Measurements from ENCODE around the gene AIP.
"Not testable (repeated sequence)": the region's sequence is repeated elsewhere in the genome, so short reads cannot be mapped to it uniquely, and the experiment has no call there.

Gene AIP

DNA sequence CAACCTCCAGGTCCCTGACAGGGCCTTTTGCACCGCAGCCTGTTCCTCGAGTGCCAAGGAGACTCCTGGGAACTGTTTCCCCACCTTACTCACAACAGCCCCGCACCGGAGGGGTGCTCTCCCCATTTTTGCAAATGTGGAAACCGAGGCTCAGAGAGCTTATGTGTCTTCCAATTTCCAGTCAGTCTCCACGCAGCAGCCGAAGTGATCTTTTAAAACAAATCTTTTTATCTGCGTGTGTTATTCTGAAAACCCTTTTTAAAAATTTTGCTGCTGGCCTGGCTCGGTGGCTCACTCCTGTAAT, 13.4 kb upstream of the AIP start:
- Histone ChIP-seq H3K4me2 (peak overlapping the region; percentile 89 to 97 (median 91)), H3K4me3 (peak overlapping the region; percentile 73 to 91 (median 84)), H3K36me3 (no peaks in the 10 kb centered on the region), H3K9me3 (replicated peaks in 1 of 11) (no peaks in the 10 kb centered on the region), H3K9ac (peak overlapping the region; percentile 71 to 84 (median 77)), H3K4me1 (peaks cover 40 to 62% (median 51%) of the 10 kb centered on the region in 10 experiments), H3K27ac (peak overlapping the region in 10 of 11 experiments; percentile 47 to 79 (median 72); a peak in 19 of 22 replicates), H3K27me3 (no peaks in the 10 kb centered on the region), H4K20me1 (no peaks in the 10 kb centered on the region)
- no peak for TF ChIP-seq Cebpa-rat (IDR thresholded peaks at IDR 0.05)

DNA sequence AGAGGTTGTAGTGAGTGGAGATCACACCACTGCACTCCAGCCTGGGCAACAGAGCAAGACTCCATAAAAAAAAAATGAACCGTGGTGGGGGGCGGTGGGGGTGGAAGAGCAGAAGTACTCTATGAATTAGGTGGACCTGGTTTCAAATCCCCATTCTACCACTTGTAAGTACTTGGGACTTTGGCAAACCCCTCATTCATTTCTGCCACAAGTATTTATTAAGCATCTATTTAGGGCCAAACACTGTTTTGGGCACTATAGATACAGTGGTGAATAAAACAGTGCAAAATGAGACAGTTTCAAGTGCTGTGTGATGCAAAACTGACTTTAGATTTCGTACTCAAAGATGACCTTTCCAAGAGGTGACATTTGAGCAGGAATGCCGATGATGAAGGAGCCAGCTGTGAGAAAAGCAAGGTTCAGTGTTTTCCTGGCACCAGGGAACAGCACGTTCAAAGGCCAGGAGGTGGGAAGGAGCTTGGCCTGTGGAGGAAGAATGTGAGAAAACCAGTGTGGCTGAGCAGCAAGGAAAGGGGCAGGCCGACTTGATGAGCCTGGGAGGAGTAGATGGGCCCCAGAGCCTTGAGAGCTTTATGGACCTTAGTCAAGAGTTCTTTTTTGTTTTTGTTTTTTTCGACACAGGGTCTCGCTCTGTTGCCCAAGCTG, 12.4 kb upstream of the AIP start:
- Histone ChIP-seq H3K27me3 (no peaks in the 10 kb centered on the region), H3K4me1 (peaks cover 34 to 54% (median 45%) of the 10 kb centered on the region in 10 experiments), H3K9me3 (replicated peaks in 1 of 11) (0 out of 22 replicates have a peak, but pooled peaks cover 0 to under 1% (median 0%) of the 10 kb centered on the region in 11 experiments), H3K4me2 (peak overlapping the region in 3 of 11 experiments; percentile 6 to 95 (median 90); a peak in 3 of 22 replicates), H3K9ac (no peak overlapping the region; a peak in 1 of 22 replicates), H4K20me1 (no peaks in the 10 kb centered on the region), H3K27ac (no peak overlapping the region), H3K36me3 (no peaks in the 10 kb centered on the region), H3K4me3 (no peak overlapping the region)
- no peak for TF ChIP-seq Cebpa-rat (IDR thresholded peaks at IDR 0.05)

DNA sequence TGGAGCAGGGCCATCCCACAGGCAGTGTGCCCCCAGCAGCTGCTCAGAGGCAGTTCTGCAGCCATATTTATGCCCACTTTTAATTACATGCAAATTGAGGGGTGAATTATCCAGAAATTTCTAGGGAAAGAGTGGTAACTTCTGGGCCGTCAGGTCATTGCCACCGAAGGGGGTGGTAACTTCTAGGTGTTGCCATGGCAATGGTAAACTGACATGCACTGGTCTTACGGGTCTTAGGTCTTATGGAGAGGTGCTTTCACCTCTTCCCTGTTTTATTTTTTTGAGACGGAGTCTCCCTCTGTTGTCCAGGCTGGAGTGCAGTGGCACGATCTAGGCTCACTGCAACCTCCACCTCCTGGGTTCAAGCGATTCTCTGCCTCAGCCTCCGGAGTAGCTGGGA, 9.9 kb upstream of the AIP start:
- Histone ChIP-seq H3K27me3 (no peaks in the 10 kb centered on the region), H3K9me3 (replicated peaks in 1 of 11) (peaks cover 0 to 18% (median 7%) of the 10 kb centered on the region in 11 experiments; a peak in 12 of 22 replicates), H3K36me3 (no peaks in the 10 kb centered on the region), H3K9ac (no peak overlapping the region), H3K27ac (no peak overlapping the region), H3K4me2 (no peak overlapping the region), H4K20me1 (no peaks in the 10 kb centered on the region), H3K4me3 (no peak overlapping the region), H3K4me1 (peaks cover 14 to 31% (median 21%) of the 10 kb centered on the region in 10 experiments)
- TF ChIP-seq Cebpa-rat (IDR thresholded peaks at IDR 0.05) = no peak

DNA sequence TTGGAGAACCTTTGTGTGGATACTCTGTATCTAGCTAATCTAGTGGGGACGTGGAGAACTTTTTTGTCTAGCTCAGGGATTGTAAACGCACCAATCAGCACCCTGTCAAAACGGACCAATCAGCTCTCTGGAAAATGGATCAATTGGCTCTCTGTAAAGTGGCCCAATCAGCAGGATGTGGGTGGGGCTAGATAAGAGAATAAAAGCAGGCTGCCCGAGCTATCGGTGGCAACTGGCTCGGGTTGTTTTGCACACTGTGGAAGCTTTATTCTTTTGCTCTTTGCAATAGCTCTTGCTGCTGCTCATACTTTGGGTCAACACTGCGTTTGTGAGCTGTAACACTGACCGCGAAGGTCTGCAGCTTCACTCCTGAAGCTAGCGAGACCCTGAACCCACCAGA, 6.1 kb upstream of the AIP start:
- H3K27ac ChIP-seq, H4K20me1 ChIP-seq, H3K9ac ChIP-seq, H3K36me3 ChIP-seq, H3K4me3 ChIP-seq, H3K27me3 ChIP-seq, H3K4me2 ChIP-seq: not testable (repeated sequence)
- Histone ChIP-seq H3K9me3 (replicated peaks in 1 of 11) (peaks cover 0 to 22% (median 7%) of the 10 kb centered on the region in 11 experiments; a peak in 12 of 22 replicates), H3K4me1 (peaks cover under 1 to 12% (median 3%) of the 10 kb centered on the region in 10 experiments; a peak in 17 of 20 replicates)

DNA sequence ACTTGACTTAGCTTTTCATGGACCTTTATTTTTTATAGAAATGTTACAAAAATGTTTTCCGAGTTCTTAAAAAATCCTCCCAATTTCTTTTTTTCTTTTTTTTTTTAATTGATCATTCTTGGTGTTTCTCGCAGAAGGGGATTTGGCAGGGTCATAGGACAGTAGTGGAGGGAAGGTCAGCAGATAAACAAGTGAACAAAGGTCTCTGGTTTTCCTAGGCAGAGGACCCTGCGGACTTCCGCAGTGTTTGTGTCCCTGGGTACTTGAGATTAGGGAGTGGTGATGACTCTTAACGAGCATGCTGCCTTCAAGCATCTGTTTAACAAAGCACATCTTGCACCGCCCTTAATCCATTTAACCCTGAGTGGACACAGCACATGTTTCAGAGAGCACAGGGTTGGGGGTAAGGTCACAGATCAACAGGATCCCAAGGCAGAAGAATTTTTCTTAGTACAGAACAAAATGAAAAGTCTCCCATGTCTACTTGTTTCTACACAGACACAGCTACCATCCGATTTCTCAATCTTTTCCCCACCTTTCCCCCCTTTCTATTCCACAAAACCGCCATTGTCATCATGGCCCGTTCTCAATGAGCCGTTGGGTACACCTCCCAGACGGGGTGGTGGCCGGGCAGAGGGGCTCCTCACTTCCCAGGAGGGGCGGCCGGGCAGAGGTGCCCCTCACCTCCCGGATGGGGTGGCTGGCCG, 5.3 kb upstream of the AIP start:
- H3K9ac ChIP-seq, H3K27me3 ChIP-seq, H3K4me3 ChIP-seq, H4K20me1 ChIP-seq, H3K27ac ChIP-seq, H3K4me2 ChIP-seq, H3K36me3 ChIP-seq: not testable (repeated sequence)
- H3K4me1 ChIP-seq = peaks cover 9 to 19% (median 10%) of the 10 kb centered on the region in 10 experiments
- H3K9me3 ChIP-seq (replicated peaks in 1 of 11) = peaks cover 0 to 22% (median 7%) of the 10 kb centered on the region in 11 experiments; a peak in 12 of 22 replicates

DNA sequence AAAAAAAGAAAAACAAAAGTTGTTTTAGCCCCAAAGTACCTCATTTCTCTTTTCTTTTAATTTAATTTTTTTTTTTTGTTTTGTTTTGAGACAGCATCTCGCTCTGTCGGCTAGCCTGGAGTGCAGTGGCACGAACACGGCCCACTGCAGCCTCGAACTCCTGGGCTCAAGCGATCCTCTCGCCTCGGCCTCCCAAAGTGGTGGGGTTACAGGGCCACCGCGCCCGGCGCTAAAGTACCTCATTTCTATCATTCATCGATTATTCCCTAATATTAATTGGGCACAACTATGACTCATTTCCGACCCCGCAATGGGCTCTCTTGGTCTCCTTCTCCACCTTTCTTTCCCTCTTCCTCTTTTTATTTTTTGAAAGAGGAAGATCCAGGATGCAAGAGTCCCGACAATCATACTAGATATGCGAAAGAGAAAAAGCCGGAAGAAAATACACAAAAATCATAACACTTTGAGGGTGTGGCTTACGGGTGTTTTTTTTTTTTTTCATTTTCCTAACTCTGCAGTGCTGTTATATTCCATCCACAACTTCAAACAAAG, 475 bp upstream of the AIP start:
- Histone ChIP-seq H3K4me3 (peak overlapping the region; percentile 60 to 78 (median 67)), H3K4me1 (peaks cover 44 to 51% (median 48%) of the 10 kb centered on the region in 10 experiments), H3K36me3 (peaks cover 8 to 15% (median 11%) of the 10 kb centered on the region in 11 experiments), H3K4me2 (peak overlapping the region; percentile 67 to 99 (median 95)), H3K9me3 (replicated peaks in 1 of 11) (0 out of 22 replicates have a peak, but pooled peaks cover 0 to 6% (median 0%) of the 10 kb centered on the region in 11 experiments), H3K9ac (peak overlapping the region; percentile 79 to 93 (median 84)), H3K27ac (peak overlapping the region; percentile 72 to 95 (median 89)), H4K20me1 (peaks cover 17 to 37% (median 23%) of the 10 kb centered on the region in 11 experiments; a peak in 19 of 22 replicates), H3K27me3 (no peaks in the 10 kb centered on the region)
- no peak for TF ChIP-seq Cebpa-rat (IDR thresholded peaks at IDR 0.05)

DNA sequence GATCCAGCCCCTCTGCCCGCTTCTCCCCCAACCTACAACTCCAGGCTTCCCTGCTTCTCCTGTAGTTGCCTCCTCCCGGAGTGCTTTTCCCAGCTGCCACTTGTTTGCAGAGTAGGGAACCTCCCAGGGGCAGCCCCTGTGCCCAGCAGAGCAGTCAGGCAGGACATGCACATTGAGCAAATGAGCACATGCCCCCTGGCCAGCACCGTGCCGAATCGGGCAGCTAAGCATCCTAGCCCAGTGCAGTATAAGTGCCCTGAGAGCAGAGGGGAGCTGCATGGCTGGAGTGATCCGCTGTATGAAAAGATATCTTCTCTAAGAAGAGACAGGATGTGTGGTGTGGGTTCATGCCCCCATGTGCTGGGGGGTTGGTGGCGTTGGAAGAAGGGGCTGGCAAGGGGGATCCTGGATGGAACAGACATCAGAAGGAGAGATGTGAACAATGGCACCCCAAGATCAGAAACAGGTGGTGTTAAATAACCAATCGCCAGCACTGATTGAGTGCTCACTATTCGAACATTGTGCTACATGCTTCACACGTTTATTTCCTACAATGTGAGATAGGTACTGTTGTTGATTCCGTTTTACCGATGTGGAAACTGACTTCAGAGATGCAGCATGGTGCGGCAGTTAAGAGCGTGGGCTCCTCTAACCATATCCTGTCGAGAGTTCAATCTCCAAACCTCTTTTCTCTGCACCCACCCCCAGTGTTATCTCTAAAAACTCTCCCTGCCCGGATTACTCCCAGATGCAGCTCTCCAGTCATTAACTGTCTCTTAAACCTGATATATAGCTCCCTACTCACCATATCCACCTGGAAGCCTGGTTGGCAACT, 1.2 kb downstream of the AIP start:
- Histone ChIP-seq H3K9ac (peak overlapping the region; percentile 79 to 93 (median 84)), H3K4me2 (peak overlapping the region; percentile 91 to 100 (median 97)), H3K36me3 (peaks cover 24 to 32% (median 27%) of the 10 kb centered on the region in 11 experiments), H4K20me1 (peaks cover 19 to 54% (median 37%) of the 10 kb centered on the region in 11 experiments; a peak in 20 of 22 replicates), H3K4me3 (peak overlapping the region; percentile 60 to 78 (median 67)), H3K4me1 (peaks cover 45 to 51% (median 48%) of the 10 kb centered on the region in 10 experiments), H3K27me3 (no peaks in the 10 kb centered on the region), H3K27ac (peak overlapping the region; percentile 72 to 95 (median 89); a peak in 21 of 22 replicates), H3K9me3 (replicated peaks in 1 of 11) (no peaks in the 10 kb centered on the region)
- TF ChIP-seq Cebpa-rat (IDR thresholded peaks at IDR 0.05) = no peak

DNA sequence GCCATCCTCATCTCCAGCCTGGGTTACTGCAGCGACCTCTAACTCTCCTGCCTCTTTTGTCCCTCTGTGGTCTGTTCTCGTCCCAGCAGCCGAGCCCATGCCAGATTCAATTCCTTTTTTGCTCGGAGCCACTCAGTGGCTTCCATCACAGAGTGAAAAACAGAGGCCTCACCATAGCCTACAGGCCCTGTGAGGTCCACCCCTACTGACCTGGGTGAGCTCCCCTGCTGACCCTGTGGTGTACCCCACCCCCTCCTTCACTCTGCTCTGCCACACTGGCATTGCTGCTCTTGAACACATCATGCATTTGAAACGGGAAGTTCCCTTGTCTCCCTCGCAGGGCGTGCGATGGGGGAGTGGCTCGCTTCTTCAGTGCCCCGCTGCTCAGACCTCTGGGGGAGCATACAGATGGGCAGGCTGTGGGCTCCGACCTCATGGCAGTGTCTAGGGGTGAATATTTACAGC, 2.1 kb downstream of the AIP start:
- Histone ChIP-seq H3K27ac (peak overlapping the region in 10 of 11 experiments; percentile 16 to 95 (median 90); a peak in 20 of 22 replicates), H4K20me1 (peaks cover 19 to 62% (median 45%) of the 10 kb centered on the region in 11 experiments; a peak in 21 of 22 replicates), H3K4me1 (peaks cover 45 to 51% (median 48%) of the 10 kb centered on the region in 10 experiments), H3K4me2 (peak overlapping the region; percentile 91 to 100 (median 97)), H3K9me3 (replicated peaks in 1 of 11) (no peaks in the 10 kb centered on the region), H3K9ac (peak overlapping the region; percentile 79 to 93 (median 84); a peak in 21 of 22 replicates), H3K36me3 (peaks cover 32 to 40% (median 35%) of the 10 kb centered on the region in 11 experiments), H3K27me3 (no peaks in the 10 kb centered on the region), H3K4me3 (peak overlapping the region; percentile 60 to 78 (median 67); a peak in 19 of 20 replicates)
- TF ChIP-seq Cebpa-rat (IDR thresholded peaks at IDR 0.05) = no peak

DNA sequence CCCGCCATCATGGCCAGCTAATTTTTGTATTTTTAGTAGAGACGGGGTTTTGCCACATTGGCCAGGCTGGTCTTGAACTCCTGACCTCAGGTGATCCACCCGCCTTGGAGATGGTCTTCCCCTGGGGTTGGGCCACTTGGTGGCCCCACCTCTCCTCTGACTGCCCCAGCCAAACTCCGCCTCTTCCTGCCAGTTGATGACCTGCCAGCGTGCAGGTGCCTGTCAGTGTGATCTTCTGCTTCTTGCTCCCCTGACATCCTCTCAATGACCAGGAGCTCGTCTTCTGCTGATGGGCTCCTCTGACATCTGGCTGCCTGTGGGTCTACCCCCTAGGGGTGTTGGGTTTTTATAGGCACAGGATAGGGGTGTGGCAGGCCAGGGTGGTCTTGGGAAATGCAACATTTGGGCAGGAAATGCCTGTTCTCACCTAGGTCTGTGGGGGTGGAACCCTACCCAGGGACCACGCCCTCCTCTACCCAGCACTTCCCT, 3.1 kb downstream of the AIP start:
- H3K4me2 ChIP-seq = peak overlapping the region; percentile 91 to 100 (median 97)
- H3K4me1 ChIP-seq = peaks cover 45 to 51% (median 48%) of the 10 kb centered on the region in 10 experiments
- H3K9me3 ChIP-seq (replicated peaks in 1 of 11); H3K27me3 ChIP-seq; H3K9ac ChIP-seq: not testable (repeated sequence)
- H3K4me3 ChIP-seq = peak overlapping the region in 1 of 10 experiments; percentile 33; a peak in 1 of 20 replicates
- H3K36me3 ChIP-seq = peaks cover 43 to 51% (median 46%) of the 10 kb centered on the region in 11 experiments
- peaks cover 19 to 73% (median 56%) of the 10 kb centered on the region in 11 experiments; a peak in 21 of 22 replicates for H4K20me1 ChIP-seq
- peak overlapping the region in 1 of 11 experiments; percentile 1; a peak in 1 of 22 replicates for H3K27ac ChIP-seq

Data from BLaER1 treated with 17β-estradiol and CSF1 and Interleukin-3, amounts not matched to agents 10 nM and 100 nM (cell line).